Thyroid gland (tissue), 4 donors: ENCODE measurements around the gene EPN3.

Experiments
- CTCF ChIP-seq, 6 experiments: fragments of 200-600 bp in 3 of 6; fragments of 450-650 bp in 3 of 6; sonication (generic) in 3 of 6; IDR thresholded peaks; one replicate each; pipeline ENCODE4 v1.5.1; 2016 to 2019; ENCODE audit warnings: antibody characterized with exemption in 6 of 6, mild to moderate bottlenecking in 2 of 6, inconsistent platforms in 1 of 6, moderate library complexity in 1 of 6
- POLR2A ChIP-seq, 2 donors: fragments of 450-650 bp; IDR thresholded peaks; one replicate each; pipeline ENCODE4 v1.6.1; 2017; ENCODE audit warnings: antibody characterized with exemption in 2 of 2, mild to moderate bottlenecking in 2 of 2, moderate library complexity in 1 of 2

- TF ChIP-seq CTCF (IDR thresholded peaks at IDR 0.05) (no peak), POLR2A (IDR thresholded peaks at IDR 0.05) (no peak)
Observed at GRCh38 chr17:50570032-50570431, 37.5 kb downstream of the EPN3 start.
